ENCODE data around the gene CCIN. TPM values are rescaled to one million over a fixed set of nuclear protein-coding genes. Genes with fewer than 3 reads are reported as not detected.

Gene CCIN
- 0.03 to 0.07 TPM (median 0.07 TPM) in 3 of 5 replicates, not detected in the others for total RNA-seq (2022; extraction: Qiagen RNA extraction; ENCODE audit: low read depth)

GRCh38 chr9:36169166-36169565, at the start of gene CCIN:
TSS of gene CCIN (plus strand) at chr9:36169388. CDS start at chr9:36169503, 115 bp downstream.

DNA sequence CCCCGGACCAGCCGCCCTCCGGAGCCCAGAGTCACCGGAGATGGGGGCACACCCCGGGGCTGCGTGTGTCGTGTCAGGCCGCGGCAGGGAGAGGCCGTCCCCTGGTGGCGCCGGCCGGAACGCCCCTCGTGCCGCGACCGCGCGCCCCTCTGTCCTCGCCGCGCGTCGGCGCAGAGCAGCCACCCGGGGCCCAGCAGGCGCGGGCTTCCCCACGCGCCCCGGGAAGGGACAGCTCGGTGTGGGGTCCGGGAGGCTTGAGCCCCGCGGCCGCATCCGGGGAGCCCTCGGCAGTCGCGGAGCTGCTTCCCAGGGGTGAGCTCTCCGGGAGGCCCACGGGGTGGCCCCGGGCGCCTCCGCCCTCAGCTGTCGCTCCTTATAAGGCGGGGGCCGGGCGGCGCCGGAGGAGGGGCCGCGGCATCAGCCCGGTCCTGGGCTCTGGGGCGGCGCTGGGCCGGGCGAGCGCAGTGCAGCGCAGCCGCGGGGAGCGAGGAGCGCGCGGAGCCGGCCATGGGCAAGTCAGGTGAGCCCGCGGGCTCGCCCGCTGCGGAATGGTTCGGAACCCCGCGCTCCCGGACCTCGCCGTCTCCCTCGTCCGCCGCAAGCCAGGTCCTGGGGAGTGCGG, 32.8 kb upstream of the CCIN start, which contains the start of gene GLIPR2:
GLIPR2 (plus strand) TSS at position 462 of the 622 bp plus-strand sequence; CDS start at position 508, 46 bp downstream.

GRCh38 chr9:36190388-36191289, 21.5 kb downstream of the CCIN start, which contains the start of gene CLTA:
TSS of gene CLTA (plus strand) at chr9:36190921. CDS start at chr9:36191057, 136 bp downstream.

Other genes starting within 250 kb of the CCIN start
- gene OR2S2, start 211.2 kb upstream of the CCIN start, total RNA-seq (2022; extraction: Qiagen RNA extraction; ENCODE audit: low read depth), result not detected in 5 replicates
- gene RECK, start 132.5 kb upstream of the CCIN start, total RNA-seq (2022; extraction: Qiagen RNA extraction; ENCODE audit: low read depth), result 4.5 to 5.9 TPM (median 5.7 TPM) in 5 replicates
- gene GLIPR2, start 32.7 kb upstream of the CCIN start, total RNA-seq (2022; extraction: Qiagen RNA extraction; ENCODE audit: low read depth), result 7.4 to 11.2 TPM (median 9.9 TPM) in 5 replicates
- gene CLTA, start 21.5 kb downstream of the CCIN start, total RNA-seq (2022; extraction: Qiagen RNA extraction; ENCODE audit: low read depth), result 314 to 431 TPM (median 387 TPM) in 5 replicates
- 11.3 to 16.7 TPM (median 13.7 TPM) in 5 replicates for gene GNE, start 89.1 kb downstream of the CCIN start, total RNA-seq (2022; extraction: Qiagen RNA extraction; ENCODE audit: low read depth)
- 6.8 to 9.5 TPM (median 8.5 TPM) in 5 replicates for gene RNF38, start 230.9 kb downstream of the CCIN start, total RNA-seq (2022; extraction: Qiagen RNA extraction; ENCODE audit: low read depth)